ENCODE measurements around the gene LRIG1.

LRIG1 gene

DNA sequence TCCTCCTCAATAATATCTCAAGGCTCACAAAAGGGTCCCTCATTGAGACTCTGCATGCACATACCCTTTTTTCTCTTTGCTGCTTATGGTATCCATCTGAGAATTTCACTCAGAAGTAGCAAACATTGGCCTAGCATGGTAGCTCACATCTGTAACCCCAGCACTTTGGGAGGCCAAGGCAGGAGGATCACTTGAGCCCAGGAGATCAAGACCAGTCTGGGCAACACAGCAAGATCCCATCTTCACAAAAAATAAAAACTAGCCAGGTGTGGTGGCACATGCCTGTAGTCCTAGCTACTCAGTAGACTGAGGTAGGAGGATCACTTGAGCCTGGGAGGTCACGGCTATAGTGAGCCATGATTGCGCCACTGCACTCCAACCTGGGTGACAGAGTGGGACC lies 11.7 kb downstream of the LRIG1 start:
- no peak for DNase-seq (ENCODE audit: low read depth in 3 of 3)

DNA sequence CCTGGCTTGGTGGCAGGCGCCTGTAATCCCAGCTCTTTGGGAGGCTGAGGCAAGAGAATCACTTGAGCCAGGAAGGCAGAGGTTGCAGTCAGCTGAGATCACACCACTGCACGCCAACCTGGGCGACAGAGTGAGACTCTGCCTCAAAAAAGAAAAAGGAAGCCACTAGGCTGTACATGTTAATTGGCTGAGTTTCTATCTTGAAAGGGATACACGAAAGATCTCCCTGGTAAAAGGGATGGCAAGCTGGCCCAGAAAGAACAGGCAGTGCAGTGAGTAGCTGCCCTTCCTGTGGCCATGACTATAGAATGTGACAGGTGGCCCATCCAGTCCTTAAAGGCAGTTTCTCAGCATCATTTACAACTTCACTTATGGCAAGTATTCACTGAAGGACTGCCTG lies 12.3 kb downstream of the LRIG1 start:
- no peak for DNase-seq (ENCODE audit: low read depth in 3 of 3)

DNA sequence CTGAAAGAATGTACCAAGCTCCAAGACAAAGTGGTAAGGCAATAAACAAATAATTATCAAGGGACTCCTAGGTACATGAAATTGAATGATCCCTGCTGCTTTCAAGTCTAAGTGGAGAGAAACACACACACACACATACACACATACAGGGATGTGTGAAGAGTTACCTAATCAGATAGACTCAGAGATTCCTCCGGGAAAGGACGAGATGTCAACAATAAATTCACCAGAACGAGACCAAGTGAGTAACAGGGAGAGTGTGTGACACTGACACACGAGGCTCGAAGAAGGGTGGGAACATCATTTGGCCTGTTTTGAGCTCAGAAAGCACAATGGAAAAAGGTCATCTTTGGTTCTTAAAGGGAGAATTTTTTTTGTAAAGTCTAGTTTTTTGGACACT lies 13.4 kb downstream of the LRIG1 start:
- no peak for DNase-seq (ENCODE audit: low read depth in 3 of 3)

DNA sequence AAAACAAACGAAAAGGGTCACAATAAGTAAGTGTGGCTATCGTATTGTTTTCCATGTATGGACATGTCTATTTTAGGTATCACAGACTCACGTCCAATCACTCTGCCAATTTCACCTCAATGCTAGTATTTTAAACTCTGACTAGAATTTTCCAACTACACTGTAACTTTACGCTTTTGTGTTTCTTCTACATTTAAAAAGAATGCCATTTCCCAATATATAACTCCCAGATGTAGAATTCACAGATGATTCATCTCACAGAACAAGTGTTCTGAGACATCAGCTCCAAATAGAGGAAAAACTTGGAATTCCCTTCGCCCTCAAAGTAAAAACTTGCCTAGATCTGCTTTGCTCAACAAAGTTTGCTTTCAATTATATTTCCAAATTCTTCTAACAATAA lies 14.2 kb downstream of the LRIG1 start:
- DNase-seq (ENCODE audit: low read depth in 3 of 3), result no peak

DNA sequence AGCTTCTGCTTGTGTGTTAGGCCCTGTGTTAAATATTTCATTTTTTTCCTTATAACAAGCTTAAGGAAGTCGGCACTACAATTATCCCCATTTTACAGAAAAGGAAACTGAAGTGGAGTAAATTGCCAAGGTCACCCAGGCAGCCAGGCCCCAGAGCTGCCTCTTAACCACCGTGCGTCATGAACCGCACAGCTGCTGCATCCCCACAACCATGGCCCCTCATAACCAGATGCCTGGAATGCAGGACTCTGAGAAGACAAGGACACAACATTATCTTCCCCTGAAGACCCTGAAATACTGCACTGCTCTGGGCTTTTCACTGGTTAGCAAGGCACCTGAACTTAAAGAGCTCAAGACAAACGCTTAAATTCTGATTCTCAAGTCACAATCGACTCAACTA lies 14.6 kb downstream of the LRIG1 start:
- DNase-seq (ENCODE audit: low read depth in 3 of 3), result no peak

DNA sequence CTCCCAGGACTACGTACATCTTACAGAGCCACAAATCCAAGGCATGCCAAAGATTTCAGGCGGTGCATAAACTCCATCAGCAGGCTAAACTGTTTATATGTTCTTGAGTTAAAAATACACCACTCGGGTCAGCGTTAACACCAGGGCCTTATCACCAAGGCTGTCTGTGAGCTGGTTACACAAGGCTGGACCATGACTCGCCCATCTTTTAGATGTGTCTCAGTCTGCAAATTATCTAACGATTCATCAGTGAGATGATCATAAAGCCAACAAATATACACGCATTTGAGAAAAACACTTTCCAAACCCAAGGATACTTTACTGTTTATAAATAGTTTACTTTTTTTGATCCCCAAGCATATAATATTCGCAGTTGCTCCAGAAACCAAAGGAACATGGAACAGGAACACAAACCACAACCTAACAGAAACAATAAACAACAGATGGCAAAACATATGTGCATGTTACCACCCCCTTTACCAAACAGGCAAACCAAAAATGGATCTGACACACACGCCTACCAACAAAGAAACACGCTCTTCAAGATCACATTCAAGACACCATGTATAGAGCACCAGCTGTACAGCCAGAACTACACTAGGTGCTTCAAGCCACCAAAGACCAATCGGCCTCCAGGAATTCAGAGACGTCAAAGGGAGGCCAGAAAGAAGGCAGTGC lies 15.4 kb downstream of the LRIG1 start:
- DNase-seq (ENCODE audit: low read depth in 3 of 3), result no peak

DNA sequence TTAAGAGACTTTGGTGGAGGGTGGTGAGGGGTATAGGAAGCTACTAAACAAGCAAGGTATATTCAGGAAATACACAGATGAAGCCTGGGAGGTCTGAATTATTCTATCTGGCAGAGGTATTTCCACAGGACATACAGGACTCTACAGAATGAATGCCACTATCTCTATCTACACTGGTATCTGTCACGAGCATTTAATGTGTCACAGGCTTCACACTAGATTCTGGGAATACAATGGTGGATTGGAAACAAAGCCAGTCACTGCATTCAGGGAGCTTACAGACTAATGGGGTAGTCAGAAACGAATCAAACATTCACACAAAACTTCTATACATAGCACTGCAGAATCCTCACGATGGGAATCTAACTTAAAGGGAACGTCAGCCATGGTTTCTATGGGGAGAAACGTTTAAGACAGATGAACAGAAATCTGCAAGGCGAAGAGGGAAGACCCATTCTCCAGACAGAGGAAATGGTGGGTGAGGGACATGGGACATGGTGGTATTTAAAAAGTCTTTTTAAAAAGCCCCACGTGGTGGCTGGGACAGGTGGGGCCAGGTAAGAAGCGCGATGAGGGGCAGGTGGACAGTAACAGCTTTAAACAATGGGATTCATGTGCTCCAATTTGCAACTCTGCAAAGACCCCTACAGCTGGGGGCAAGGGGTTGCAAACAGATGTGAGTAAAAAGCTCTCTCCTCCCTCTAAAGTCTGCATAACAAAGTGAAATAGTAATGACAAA lies 16.5 kb downstream of the LRIG1 start:
- DNase-seq (ENCODE audit: low read depth in 3 of 3), result no peak

DNA sequence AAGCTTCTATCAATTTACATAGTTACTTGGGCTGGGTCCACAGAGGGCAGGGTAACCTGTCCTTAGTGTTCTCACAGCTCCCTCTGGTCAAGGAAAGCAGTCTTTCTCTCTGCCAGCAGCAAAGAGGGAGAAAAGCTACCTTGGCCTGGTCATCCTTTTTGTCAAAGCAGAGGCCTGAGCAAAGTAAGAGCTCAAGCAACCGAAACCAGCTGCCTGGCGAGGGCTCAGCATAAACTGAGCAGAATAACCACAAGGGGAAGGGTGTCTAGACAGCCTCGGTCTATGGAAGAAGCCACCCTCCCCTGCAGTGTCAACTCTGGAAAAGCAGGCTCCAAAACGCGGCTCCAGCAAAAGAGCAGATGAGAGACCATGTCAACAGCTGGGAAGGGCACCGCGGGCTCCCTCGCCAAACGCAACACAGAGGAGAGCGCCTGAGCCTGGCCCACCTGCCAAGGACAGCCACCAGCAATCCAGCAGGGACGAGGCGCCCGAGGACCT lies 17.4 kb downstream of the LRIG1 start:
- no peak for DNase-seq (ENCODE audit: low read depth in 3 of 3)

DNA sequence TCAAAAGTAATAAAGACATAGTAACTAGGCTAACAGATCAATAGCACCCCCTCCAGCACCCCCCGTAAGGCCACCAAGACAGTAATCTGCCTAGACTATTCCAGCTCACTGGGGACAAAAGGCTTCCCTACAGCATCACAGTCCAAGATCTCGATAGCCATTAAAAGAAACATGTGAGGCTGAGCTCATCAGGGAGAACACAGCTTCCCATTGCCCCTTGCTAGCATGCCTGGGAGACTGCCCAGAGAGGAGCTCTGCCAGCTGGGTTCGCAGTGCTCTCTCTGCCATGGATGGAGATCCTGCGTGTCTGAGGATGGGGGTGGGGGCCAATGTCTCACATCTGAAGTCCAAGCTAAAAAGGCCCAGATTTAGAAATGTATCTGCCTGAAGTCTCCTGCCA lies 17.8 kb downstream of the LRIG1 start:
- DNase-seq (ENCODE audit: low read depth in 3 of 3), result no peak

DNA sequence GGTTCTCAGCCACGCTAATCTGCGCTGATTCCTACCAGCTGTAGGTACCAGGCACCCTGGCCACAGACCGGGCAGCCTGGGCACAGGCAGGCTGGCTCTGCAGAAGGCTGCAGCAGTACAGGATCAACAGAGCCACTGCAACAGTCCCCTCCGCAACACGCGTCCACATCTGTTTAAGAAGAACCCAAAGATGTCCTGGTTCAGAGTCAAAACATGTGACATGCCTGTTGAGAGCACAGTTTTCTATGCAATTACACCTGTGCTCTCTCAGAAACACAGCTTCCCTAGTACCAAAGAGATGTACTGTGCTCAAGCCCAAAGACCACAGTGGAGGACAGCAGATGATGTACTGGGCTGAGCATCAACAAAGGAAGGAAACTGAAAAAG lies 18.8 kb downstream of the LRIG1 start:
- DNase-seq (ENCODE audit: low read depth in 3 of 3), result no peak

DNA sequence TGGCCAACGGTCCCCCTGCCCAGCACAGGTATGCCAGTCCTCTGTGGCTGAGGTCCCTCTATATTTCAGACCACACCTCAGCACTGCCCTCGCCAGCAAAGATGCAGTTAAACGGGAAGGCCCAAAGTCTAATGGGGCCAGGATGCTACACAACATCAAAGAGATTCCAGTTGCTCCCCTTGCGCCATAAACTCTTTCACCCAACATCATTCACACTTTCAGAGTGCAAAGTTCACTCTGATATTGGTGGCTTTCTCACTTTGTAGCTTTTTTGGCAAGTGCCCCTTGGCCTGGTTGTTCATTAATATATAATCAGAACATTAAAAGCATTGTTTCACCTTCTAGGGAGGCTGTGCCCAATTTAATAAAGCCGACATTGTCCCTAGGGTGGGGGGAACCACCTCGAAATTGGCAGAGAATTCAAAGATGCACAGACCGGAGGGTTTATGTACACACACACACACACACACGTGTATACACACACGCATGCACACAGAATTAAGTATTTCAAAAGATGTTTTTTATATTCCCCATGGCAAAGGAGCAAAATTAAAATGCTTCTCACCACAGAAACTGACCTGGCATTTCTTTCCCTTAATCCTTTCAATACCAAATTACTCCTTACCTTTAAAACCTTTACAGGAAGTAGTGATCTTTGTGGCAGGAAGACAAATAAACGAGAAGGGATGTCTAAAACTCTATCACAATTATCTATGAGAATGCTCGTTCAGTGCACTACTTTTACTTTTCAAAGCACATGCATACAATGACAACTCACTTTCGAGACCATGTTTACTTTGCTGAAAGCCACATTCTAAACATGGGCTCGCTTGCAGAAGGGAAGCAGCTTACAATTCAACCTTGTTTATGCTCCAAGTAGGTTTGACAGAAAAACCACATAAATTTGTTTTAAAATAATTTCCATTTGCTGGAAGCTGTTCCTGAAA lies 19.5 kb downstream of the LRIG1 start:
- DNase-seq (ENCODE audit: low read depth in 3 of 3), result no peak

DNA sequence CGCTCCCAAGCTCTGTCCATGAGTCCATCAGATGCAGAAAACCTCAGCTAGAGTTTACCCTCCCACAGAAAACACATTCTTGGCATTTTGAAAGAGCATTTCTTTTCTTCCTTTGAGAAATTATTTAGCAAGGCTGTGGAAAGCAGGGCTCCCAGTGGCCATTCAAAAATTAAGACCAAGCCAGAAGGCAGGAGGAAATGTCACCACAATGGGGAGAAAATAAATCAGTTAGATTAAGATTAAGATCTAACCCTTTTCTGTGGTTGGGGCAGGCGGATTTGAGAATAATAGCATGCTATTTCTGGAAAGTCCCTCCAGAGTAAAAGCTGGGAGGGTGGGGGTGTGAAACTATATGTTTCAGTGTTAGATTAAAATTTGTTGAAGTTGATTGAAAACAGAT lies 20.2 kb downstream of the LRIG1 start:
- peak in 1 of 3 experiments; percentile 37 for DNase-seq (ENCODE audit: low read depth in 3 of 3)

DNA sequence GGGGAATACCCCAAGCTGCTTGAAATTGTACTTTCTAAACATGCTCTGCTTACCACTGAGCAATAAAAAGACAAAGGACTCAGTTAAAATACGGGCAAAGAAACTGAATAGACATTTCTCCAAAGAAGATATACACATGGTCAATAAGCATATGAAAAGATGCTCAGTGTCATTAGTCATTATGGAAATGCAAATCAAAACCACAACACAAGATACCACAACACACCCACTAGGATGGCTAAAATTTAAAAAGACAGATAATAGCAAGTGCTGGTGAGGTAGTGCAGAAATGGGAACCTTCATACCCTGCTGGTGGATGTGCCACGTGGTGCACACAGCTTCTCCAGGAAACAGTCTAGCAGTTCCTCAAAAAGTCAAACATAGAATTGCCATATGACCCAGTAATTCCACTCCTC lies 21.3 kb downstream of the LRIG1 start:
- DNase-seq (ENCODE audit: low read depth in 3 of 3), result no peak

DNA sequence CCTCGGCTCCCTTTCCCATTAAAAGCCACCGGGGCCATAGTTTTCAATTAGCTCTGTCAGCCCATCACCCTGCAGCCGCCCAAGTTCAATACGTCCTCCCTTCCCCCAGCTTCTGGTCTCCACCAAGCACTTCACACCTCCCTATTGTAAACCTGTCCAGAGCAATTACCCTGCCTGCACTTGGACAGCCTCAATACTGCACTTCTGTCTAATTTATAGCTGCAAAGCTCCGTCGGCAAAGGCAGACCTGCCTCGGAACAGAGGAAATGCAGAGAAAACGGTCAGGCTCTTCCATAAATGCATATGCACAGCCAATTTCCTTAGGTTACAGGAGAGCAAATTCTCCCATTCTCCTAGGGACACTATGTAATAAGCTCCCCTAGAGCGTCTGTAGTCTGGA lies 21.9 kb downstream of the LRIG1 start:
- no peak for DNase-seq (ENCODE audit: low read depth in 3 of 3)

DNA sequence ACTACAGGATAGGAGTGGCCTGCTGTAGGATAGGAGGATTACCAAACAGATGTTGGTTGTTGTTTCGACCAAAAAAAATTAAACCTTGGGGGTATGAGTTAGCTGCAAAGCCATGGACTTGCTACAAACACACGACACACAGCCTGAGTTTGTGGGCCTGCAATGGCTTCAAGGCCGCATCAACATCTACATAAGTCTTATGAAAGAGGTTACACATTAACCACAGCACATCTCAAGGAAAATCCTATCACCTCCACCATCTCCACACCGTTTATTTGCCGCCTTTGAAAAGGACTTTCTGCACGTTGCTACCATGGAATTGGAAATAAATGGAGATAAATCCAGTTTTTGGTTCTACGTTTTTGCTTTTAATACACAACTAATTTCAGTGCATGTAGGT lies 23.0 kb downstream of the LRIG1 start:
- no peak for DNase-seq (ENCODE audit: low read depth in 3 of 3)

DNA sequence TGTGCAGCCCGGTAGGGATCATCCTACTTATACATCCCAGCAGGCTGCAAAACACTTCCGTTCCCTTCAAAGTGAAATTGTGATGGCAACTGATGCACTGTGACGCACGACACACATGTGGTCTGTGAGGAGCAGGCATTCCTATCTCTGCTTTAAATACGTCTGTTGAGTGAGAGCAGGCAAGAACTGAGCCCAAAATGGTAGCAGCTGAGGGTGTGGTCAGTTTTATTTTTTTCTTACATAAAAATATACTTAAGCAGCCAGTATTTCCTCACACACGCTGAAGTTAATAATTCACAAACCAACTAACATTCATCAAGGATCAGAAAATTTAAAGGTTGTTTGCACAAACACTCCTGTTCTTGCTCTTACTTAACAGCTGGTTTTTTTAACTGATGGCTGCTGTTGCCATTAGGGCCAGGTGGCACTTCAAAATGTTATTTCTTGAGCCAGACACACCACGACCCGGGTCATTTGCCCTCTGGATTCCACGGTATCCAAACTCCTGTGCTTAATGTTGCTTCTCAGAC lies 23.9 kb downstream of the LRIG1 start:
- no peak for DNase-seq (ENCODE audit: low read depth in 3 of 3)

DNA sequence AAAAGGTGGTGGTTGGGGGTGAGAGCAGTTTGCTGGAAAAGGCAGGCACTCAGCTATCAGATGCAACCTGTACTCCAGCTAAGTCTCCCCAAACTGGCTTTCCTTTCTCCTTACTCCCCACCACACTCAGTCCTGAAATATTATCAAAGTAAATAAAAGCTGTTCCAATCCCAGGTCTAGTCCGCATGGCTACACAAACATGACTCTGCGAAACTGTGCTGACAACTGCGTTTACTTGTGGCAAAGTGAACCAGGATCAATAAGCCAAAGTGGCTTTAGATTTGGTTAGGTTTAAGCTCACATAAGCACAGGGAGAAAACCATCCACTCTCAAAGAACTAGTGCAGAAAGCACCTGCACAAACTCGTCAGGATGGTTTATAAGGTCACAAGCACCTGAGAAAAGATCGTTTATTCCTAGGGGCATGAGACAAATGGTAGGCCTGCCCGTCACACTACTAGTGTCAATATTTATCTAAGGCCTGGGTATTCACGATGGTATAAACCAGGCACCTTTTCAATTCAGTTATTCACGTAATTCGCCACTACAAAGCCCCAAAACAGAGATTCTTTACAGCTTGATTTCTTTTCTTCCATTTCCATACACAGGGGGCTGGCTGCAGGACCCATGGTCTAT lies 25.3 kb downstream of the LRIG1 start:
- DNase-seq (ENCODE audit: low read depth in 3 of 3), result no peak

DNA sequence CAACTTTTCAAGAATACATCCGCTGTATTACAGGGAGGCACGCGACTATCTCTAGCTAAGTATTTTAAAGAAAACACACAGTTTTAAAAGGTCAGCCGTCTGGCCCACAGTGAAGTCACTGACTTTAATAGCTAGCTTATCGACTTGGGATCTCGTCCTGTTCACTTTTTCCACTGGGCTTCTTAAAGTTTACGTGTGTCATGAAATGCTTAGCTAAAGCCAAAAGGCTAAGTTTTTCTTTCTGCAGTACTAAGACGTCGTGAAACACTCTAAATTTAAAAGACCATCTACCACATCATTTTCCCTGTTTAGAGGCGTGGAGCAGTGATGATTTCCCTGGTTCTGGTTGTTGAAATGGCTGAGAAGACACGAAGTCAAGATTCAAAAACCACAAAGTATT lies 27.1 kb downstream of the LRIG1 start:
- DNase-seq (ENCODE audit: low read depth in 3 of 3), result peak in 1 of 3 experiments; percentile 34

DNA sequence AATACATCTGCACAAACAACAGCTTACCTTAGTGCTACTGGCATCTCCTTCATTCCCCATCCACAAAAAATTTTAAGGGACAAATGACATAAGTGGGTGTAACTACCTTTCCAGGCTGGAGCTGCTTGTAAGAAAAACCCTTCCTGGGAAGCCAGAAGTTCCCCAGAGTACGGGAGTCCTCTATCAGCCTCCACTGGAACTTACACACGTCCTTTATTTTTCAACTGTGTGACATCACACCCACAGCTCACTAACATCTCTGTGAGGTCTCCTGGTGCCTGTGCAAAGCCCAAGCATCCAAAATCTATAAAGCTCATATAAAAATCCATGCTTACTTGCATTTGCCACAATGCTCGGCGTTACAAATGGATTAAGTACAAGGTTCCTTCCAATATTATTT lies 27.6 kb downstream of the LRIG1 start:
- DNase-seq (ENCODE audit: low read depth in 3 of 3), result no peak

DNA sequence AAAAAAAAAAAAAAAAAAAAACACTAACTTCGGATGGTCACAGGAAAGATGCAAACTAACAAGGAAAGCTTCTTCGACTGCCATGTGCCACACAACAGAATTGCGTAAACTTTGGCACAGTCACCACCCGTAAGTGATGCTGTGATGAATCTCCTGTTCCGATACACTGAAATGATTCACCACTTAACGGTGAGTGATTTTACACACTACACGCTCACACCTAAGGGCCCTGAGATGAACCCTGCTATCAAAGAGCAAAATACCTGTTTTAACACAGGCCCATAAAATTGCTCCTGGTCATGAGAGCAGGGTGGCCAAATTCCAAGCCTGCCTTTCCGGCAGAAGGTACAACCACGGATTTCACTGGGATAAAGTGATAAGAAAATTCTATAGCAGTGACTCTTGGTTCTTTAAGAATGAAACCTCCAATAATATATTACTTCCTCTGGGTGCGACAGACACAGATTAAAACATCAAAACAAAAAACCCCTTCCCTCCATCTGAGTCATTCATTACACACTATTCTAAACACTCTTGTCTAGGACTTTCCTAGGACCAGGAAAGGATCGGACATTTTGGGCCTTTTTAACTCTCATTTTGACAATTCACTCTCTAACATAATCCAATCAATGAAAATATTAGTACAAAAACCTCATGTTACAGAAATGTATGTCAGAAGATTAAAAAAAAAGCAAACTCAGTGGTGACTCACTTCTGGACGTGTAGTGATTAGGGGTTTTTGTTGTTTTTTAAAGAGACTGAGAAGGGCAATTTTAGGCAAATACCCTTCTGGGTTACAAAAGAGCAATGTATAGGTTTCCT lies 28.3 kb downstream of the LRIG1 start:
- no peak for DNase-seq (ENCODE audit: low read depth in 3 of 3)

All from stimulated activated CD4-positive, alpha-beta T cell treated with anti-CD3 and anti-CD28 coated beads, TNF-alpha, amount 100 ng/mL, for 4 hours (primary cell).